MG63 (cell line): Measurements from ENCODE around the gene PXN. TPM values are rescaled to one million over a fixed set of nuclear protein-coding genes. Genes with fewer than 3 reads are reported as not detected.
A peak's percentile ranks its signal among the peaks of the same experiment; 100 is the strongest.
"Not testable (repeated sequence)": the region's sequence is repeated elsewhere in the genome, so short reads cannot be mapped to it uniquely, and the experiment has no call there.

ENCODE experiments used
- DNase-seq: peaks from one replicate; pipeline ENCODE4 v3.0.0-alpha.2; 2020
- H3K27me3 ChIP-seq: fragments of 250-450 bp; sonication (Bioruptor Pico); 2 replicates; pipeline ENCODE4 v1.5.1; 2020; ENCODE audit warnings: mild to moderate bottlenecking, moderate library complexity
- H3K36me3 ChIP-seq: fragments of 250-450 bp; sonication (Bioruptor Pico); 2 replicates; pipeline ENCODE4 v1.5.1; 2020; ENCODE audit warnings: mild to moderate bottlenecking, moderate library complexity
- H3K4me3 ChIP-seq: fragments of 250-450 bp; sonication (Bioruptor Pico); 2 replicates; pipeline ENCODE4 v1.5.1; 2020; ENCODE audit warnings: mild to moderate bottlenecking, moderate library complexity
- H3K9me3 ChIP-seq: fragments of 250-450 bp; sonication (Bioruptor Pico); 2 replicates; pipeline ENCODE4 v1.5.1; 2020; ENCODE audit warnings: mild to moderate bottlenecking, moderate library complexity
- total RNA-seq: library from RNA; depleted of rRNA; stranded (reverse); fragments of >200 nt; shearing (Covaris generic); gene quantifications from 2 replicates; pipeline ENCODE4 v1.2.3, GENCODE V29; 2014; ENCODE audit warnings: low replicate concordance

Gene PXN
- total RNA-seq, 1 experiment from 2014 or later, result 11.5 TPM

DNA sequence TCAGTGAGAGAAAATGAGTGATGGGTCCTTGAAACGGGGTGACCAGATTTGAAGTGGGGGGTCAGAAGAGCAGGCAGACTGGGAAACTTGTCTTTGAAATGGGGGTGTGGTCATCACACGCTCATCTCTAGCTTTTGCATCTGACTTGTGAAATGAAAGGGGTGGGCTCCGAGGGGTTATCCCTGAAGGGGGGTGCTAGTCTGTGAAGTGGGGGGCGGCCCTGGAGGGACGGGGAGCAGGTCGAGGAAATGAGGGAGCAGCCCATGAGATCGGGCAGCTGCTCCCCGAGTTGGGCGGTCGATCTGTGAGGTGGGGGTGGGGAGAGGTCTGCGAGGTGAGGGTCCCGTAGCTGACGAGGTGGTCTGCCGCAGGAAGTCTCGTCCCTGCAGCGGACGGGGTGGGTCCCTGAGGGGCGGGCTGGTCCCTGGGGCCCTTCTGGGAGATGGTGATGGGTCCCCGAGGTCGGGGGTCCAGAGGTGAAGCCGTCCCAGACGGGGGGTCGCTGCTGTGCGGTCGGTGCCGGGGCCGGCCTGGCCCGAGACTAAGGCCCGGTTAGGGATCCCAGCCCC is 542 bp downstream of the PXN start:
- H3K36me3 ChIP-seq, result peaks cover 11% of the 10 kb centered on the region
- no peak for DNase-seq
- no peaks in the 10 kb centered on the region for H3K9me3 ChIP-seq
- no peaks in the 10 kb centered on the region for H3K27me3 ChIP-seq
- H3K4me3 ChIP-seq, result peak overlapping the region; percentile 68

GRCh38 chr12:120264086-120264903 is 1.2 kb downstream of the PXN start:
- Histone ChIP-seq H3K4me3 (peak overlapping the region; percentile 68), H3K36me3 (peaks cover 11% of the 10 kb centered on the region), H3K27me3 (no peaks in the 10 kb centered on the region), H3K9me3 (no peaks in the 10 kb centered on the region)
- DNase-seq, result no peak

- DNase-seq, result no peak
Observed at GRCh38 chr12:120263748-120264085, 1.8 kb downstream of the PXN start.

DNA sequence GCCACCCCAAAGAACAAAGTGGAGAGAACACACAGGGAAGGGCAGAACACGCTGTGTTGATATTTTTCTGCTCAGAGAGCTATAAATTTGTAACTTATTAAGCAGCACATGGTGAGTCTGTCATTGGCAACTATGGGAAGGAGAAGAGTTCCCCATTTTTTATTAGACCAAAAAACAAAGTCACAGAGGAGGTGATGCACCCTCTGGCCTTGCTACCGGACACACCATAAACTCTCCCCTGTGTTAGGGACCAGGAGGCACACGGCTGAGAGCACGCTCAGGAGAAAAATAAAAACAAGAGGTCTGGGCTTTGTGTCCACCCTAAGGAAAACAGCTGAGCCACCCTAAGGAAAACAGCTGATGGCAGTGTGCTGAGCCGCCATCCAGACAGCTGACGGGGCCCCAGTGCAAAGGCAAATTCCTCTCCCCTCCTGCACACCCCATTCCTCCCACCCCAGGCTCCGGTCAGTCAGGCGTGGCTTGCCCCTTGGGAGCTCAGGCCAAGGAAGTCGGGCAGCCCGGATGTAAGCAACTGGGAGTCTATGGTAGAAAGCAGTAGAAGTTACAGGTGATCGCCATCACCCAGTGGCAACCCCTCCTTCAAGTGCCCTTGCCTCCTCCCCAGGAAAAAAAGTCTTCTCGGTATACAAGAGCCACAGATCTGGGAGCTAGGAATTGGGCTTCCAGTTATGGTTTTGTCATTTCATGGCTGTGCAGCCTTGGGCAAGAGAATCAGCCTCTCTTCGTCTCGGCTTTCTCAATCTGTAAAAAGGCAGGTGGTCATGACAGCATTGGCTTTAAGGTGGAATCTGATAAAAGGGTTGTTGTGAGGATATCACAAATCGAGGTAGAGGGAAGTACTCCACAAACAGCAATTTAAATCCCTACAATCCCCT is 2.4 kb downstream of the PXN start:
- no peaks in the 10 kb centered on the region for H3K27me3 ChIP-seq
- H3K9me3 ChIP-seq, result no peaks in the 10 kb centered on the region
- peaks cover 11% of the 10 kb centered on the region for H3K36me3 ChIP-seq
- DNase-seq, result no peak
- H3K4me3 ChIP-seq, result peak overlapping the region; percentile 68

More at GRCh38 chr12:120263748-120264085, 1.8 kb downstream of the PXN start:
- Histone ChIP-seq H3K27me3 (no peaks in the 10 kb centered on the region), H3K36me3 (peaks cover 11% of the 10 kb centered on the region), H3K4me3 (peak overlapping the region; percentile 68), H3K9me3 (no peaks in the 10 kb centered on the region)

- no peaks in the 10 kb centered on the region for H3K27me3 ChIP-seq
- H3K36me3 ChIP-seq, result peaks cover 11% of the 10 kb centered on the region
- DNase-seq, result peak; percentile 60
- peak overlapping the region; percentile 68 for H3K4me3 ChIP-seq
- no peaks in the 10 kb centered on the region for H3K9me3 ChIP-seq
Observed at GRCh38 chr12:120261951-120262851, 3.3 kb downstream of the PXN start.

DNA sequence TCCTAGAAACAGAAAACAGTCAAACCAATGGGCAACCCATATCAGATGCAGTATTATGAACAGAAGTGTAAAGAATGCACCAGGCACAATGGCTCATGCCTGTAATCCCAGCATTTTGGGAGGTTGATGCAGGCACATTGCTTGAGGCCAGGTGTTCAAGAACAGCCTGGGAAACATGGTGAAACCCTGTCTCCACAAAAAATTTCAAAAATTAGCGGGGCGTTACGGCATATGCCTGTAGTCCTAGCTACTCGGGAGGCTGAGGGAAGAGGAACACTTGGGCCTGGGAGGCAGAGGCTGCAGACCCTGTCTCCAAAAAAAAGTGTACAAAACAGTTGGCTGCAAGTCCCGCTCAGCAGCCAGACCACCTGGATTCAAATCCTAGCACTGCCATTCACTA is 4.9 kb downstream of the PXN start:
- Histone ChIP-seq H3K36me3 (peaks cover 13% of the 10 kb centered on the region), H3K9me3 (no peaks in the 10 kb centered on the region), H3K27me3 (no peaks in the 10 kb centered on the region), H3K4me3 (no peak overlapping the region)
- DNase-seq, result no peak

GRCh38 chr12:120259418-120260202 is 5.9 kb downstream of the PXN start:
- DNase-seq, result no peak
- Histone ChIP-seq H3K9me3 (no peaks in the 10 kb centered on the region), H3K27me3 (no peaks in the 10 kb centered on the region), H3K4me3 (no peak overlapping the region), H3K36me3 (peaks cover 22% of the 10 kb centered on the region)

- DNase-seq, result no peak
- H3K9me3 ChIP-seq, result no peaks in the 10 kb centered on the region
- H3K36me3 ChIP-seq, result peaks cover 30% of the 10 kb centered on the region
- no peaks in the 10 kb centered on the region for H3K27me3 ChIP-seq
- H3K4me3 ChIP-seq, result no peak overlapping the region
Observed at GRCh38 chr12:120258323-120258896, 7.1 kb downstream of the PXN start.

- H3K27me3 ChIP-seq, result no peaks in the 10 kb centered on the region
- peak overlapping the region; percentile 10; the same call in 1 of the 2 replicates for H3K4me3 ChIP-seq
- peak; percentile 98 for DNase-seq
- no peaks in the 10 kb centered on the region for H3K9me3 ChIP-seq
- H3K36me3 ChIP-seq, result peaks cover 28% of the 10 kb centered on the region
Observed at GRCh38 chr12:120257041-120257821, 8.3 kb downstream of the PXN start.

GRCh38 chr12:120254809-120255208 is 10.7 kb downstream of the PXN start:
- H3K4me3 ChIP-seq, result no peak overlapping the region
- no peak for DNase-seq
- no peaks in the 10 kb centered on the region for H3K9me3 ChIP-seq
- peaks cover 40% of the 10 kb centered on the region for H3K36me3 ChIP-seq
- no peaks in the 10 kb centered on the region for H3K27me3 ChIP-seq

DNA sequence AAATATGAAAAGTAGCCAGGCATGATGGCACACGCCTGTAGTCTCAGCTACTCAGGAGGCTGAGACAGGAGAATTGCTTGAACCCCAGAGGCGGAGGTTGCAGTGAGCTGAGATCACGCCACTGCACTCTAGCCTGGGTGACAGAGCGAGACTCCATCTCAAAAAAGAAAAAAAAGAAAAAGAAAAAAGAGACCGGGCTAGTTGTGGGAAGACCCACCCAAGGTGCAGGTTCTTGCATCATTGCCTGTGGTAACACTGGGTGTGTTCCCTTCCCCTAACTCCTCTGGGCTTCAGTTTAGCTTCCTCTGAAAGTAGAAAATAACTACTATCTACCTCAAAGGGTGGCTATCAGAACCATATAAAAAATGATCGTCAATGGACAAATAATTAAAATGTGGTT is 12.2 kb downstream of the PXN start:
- peaks cover 49% of the 10 kb centered on the region for H3K36me3 ChIP-seq
- H3K27me3 ChIP-seq, DNase-seq, H3K4me3 ChIP-seq, H3K9me3 ChIP-seq: not testable (repeated sequence)

- Histone ChIP-seq H3K4me3 (no peak overlapping the region), H3K36me3 (peaks cover 49% of the 10 kb centered on the region), H3K27me3 (no peaks in the 10 kb centered on the region), H3K9me3 (no peaks in the 10 kb centered on the region)
- no peak for DNase-seq
Observed at GRCh38 chr12:120252071-120252906, 13.2 kb downstream of the PXN start.

- peaks cover 49% of the 10 kb centered on the region for H3K36me3 ChIP-seq
- not testable (repeated sequence) for H3K4me3 ChIP-seq, H3K9me3 ChIP-seq, H3K27me3 ChIP-seq
- peak; percentile 72 for DNase-seq
Observed at GRCh38 chr12:120251364-120252070, 14.0 kb downstream of the PXN start.
